Activated T-cell treated with anti-CD3 and anti-CD28 coated beads, Interleukin-2, amount 50 U/mL, for 48 hours (primary cell): Measurements from ENCODE around the gene TRMT61A.

Experiments used
- DNase-seq, 2 experiments: peaks; one replicate each; pipeline ENCODE4 v3.0.0-alpha.2; 2020

TRMT61A gene

GRCh38 chr14:103535891-103536565, 7.0 kb downstream of the TRMT61A start:
- DNase-seq: no peak

- no peak for DNase-seq
Measured at GRCh38 chr14:103536693-103537092, 7.7 kb downstream of the TRMT61A start.

- DNase-seq: no peak
Measured at GRCh38 chr14:103537175-103537990, 8.4 kb downstream of the TRMT61A start.

- DNase-seq: no peak
Measured at GRCh38 chr14:103538291-103539055, 9.5 kb downstream of the TRMT61A start.

- no peak for DNase-seq
Measured at GRCh38 chr14:103539056-103539825, 10.2 kb downstream of the TRMT61A start.

GRCh38 chr14:103540821-103541708, 12.1 kb downstream of the TRMT61A start:
- no peak for DNase-seq

GRCh38 chr14:103541709-103542604, 13.0 kb downstream of the TRMT61A start:
- DNase-seq: no peak

- DNase-seq: no peak
Measured at GRCh38 chr14:103542605-103543088, 13.7 kb downstream of the TRMT61A start.

- no peak for DNase-seq
Measured at GRCh38 chr14:103543140-103543539, 14.1 kb downstream of the TRMT61A start.

- DNase-seq: no peak
Measured at GRCh38 chr14:103543721-103544387, 14.9 kb downstream of the TRMT61A start.

GRCh38 chr14:103544388-103545218, 15.6 kb downstream of the TRMT61A start:
- no peak for DNase-seq

- no peak for DNase-seq
Measured at GRCh38 chr14:103545219-103545914, 16.4 kb downstream of the TRMT61A start.

- no peak for DNase-seq
Measured at GRCh38 chr14:103545915-103546651, 17.1 kb downstream of the TRMT61A start.

GRCh38 chr14:103546652-103547454, 17.9 kb downstream of the TRMT61A start:
- DNase-seq: peak; percentile 87

- no peak for DNase-seq
Measured at GRCh38 chr14:103547455-103547940, 18.5 kb downstream of the TRMT61A start.

GRCh38 chr14:103547941-103548462, 19.0 kb downstream of the TRMT61A start:
- DNase-seq: no peak
